Suprapubic skin (tissue), 4 donors: ENCODE data around the gene SERGEF.

ENCODE experiments used
- EP300 ChIP-seq: sonication (generic); formaldehyde crosslinking; IDR thresholded peaks from one replicate; pipeline ENCODE4 v1.6.1; 2017; ENCODE audit warnings: antibody characterized with exemption
- POLR2A ChIP-seq, 2 donors: fragments of 450-650 bp; IDR thresholded peaks; one replicate each; pipeline ENCODE4 v1.6.1; 2017; ENCODE audit warnings: antibody characterized with exemption in 2 of 2, mild to moderate bottlenecking in 2 of 2, moderate library complexity in 2 of 2
- POLR2AphosphoS5 ChIP-seq, 3 donors: sonication (generic); formaldehyde crosslinking; IDR thresholded peaks; one replicate each; pipeline ENCODE4 v1.6.1; 2017; ENCODE audit warnings: antibody characterized with exemption in 3 of 3
- TF ChIP-seq, protein P1 (sequence below), 2 donors: fragments of 200-600 bp in 1 of 2; fragments of 450-650 bp in 1 of 2; sonication (generic) in 1 of 2; IDR thresholded peaks; one replicate each; pipeline ENCODE4 v1.5.1; 2016 to 2019; ENCODE audit warnings: antibody characterized with exemption in 2 of 2, mild to moderate bottlenecking in 1 of 2, moderate library complexity in 1 of 2

DNA sequence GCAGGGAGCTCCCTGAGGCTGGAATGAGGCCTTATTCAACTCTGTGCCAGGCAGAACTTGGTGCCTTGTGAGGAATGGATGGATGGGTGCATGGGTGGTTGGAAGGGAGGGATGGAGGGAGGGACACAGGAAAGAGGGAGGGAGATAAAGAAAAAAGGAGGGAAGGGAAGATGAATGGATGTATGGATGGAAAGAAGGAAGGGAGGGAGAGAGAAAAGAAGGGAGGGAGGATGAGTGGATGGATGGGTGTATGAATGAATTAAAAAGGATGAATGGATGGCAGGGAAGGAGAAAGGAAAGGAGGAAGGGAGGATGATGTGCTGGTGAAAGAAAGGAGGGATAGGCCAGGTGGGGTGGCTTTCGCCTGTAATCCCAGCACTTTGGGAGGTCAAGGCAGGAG is 243.6 kb downstream of the SERGEF start:
- TF ChIP-seq, protein P1, sequence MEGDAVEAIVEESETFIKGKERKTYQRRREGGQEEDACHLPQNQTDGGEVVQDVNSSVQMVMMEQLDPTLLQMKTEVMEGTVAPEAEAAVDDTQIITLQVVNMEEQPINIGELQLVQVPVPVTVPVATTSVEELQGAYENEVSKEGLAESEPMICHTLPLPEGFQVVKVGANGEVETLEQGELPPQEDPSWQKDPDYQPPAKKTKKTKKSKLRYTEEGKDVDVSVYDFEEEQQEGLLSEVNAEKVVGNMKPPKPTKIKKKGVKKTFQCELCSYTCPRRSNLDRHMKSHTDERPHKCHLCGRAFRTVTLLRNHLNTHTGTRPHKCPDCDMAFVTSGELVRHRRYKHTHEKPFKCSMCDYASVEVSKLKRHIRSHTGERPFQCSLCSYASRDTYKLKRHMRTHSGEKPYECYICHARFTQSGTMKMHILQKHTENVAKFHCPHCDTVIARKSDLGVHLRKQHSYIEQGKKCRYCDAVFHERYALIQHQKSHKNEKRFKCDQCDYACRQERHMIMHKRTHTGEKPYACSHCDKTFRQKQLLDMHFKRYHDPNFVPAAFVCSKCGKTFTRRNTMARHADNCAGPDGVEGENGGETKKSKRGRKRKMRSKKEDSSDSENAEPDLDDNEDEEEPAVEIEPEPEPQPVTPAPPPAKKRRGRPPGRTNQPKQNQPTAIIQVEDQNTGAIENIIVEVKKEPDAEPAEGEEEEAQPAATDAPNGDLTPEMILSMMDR (IDR thresholded peaks at IDR 0.05): no peak
- TF ChIP-seq POLR2A (IDR thresholded peaks at IDR 0.05) (no peak), POLR2AphosphoS5 (IDR thresholded peaks at IDR 0.05) (no peak), EP300 (no peak)
